IMR-90 (cell line): Measurements from ENCODE around the gene CAMK4. TPM values are rescaled to one million over a fixed set of nuclear protein-coding genes. Genes with fewer than 3 reads are reported as not detected.

Source experiments
- ATAC-seq: fragments of 200-7000 bp; cut with Tn5 transposase; 2 replicates; pipeline ENCODE4 v1.9.1; 2020; ENCODE audit warnings: low read depth, mild to moderate bottlenecking, moderate library complexity
- BruUV-seq: library from RNA; stranded (reverse); fragments of 400-500 nt; replicated peaks from 2 replicates; lab custom pipeline; 2021; lab: Mats Ljungman, UMichigan
- CTCF ChIA-PET: fragments of 300-600 bp; formaldehyde crosslinking; extraction: SDS; loops from one replicate; lab custom pipeline; 2021; ENCODE audit warnings: antibody characterized with exemption; lab: Yijun Ruan, JAX
- POLR2A ChIA-PET: fragments of 300-600 bp; sonication (Branson Sonifier 250); formaldehyde crosslinking; loops from one replicate; lab custom pipeline; 2022; ENCODE audit warnings: antibody characterized with exemption; ENCODE audit not compliant: unreplicated experiment; lab: Charles Lee
- DNase-seq: peaks from one replicate; pipeline ENCODE4 v3.0.0; 2013
- H2AFZ ChIP-seq: replicated peaks from 2 replicates; pipeline ENCODE3; 2013; ENCODE audit warnings: low read length, mild to moderate bottlenecking; ENCODE audit not compliant: poor library complexity
- H2AK5ac ChIP-seq: 2 replicates; pipeline ENCODE4 v1.6.1; 2013; ENCODE audit warnings: low read depth, low read length, inconsistent platforms
- H2AK9ac ChIP-seq: replicated peaks from 2 replicates; pipeline ENCODE3; 2013; ENCODE audit warnings: mild to moderate bottlenecking, low read depth, low read length, moderate library complexity; ENCODE audit not compliant: poor library complexity
- H2BK120ac ChIP-seq: 2 replicates; pipeline ENCODE4 v1.6.1; 2013; ENCODE audit warnings: low read depth, low read length, inconsistent platforms
- H2BK15ac ChIP-seq: 3 replicates; pipeline ENCODE4 v1.6.1; 2013; ENCODE audit warnings: low read depth, low read length, inconsistent platforms
- H2BK20ac ChIP-seq: 2 replicates; pipeline ENCODE4 v1.6.1; 2013; ENCODE audit warnings: low read depth, mild to moderate bottlenecking, inconsistent platforms, low read length, moderate library complexity
- H2BK5ac ChIP-seq: 2 replicates; pipeline ENCODE4 v1.6.1; 2013; ENCODE audit warnings: mild to moderate bottlenecking, low read depth, low read length, inconsistent platforms; ENCODE audit not compliant: poor library complexity, severe bottlenecking
- H3K14ac ChIP-seq: replicated peaks from 2 replicates; pipeline ENCODE4 v1.6.1; 2013; ENCODE audit warnings: low read depth, low read length, inconsistent platforms
- H3K18ac ChIP-seq: 2 replicates; pipeline ENCODE4 v1.6.1; 2013; ENCODE audit warnings: low read depth, low read length, control low read depth
- H3K23ac ChIP-seq: 2 replicates; pipeline ENCODE4 v1.6.1; 2013; ENCODE audit warnings: low read depth, low read length, inconsistent platforms
- H3K27ac ChIP-seq: 2 replicates; pipeline ENCODE4 v1.5.1; 2013; ENCODE audit warnings: mild to moderate bottlenecking, control low read depth, low read length; ENCODE audit not compliant: insufficient read depth
- H3K27me3 ChIP-seq: 2 replicates; pipeline ENCODE4 v1.6.1; 2013; ENCODE audit warnings: low read length; ENCODE audit not compliant: control insufficient read depth, insufficient read depth
- H3K36me3 ChIP-seq: 2 replicates; pipeline ENCODE4 v1.6.1; 2013; ENCODE audit warnings: low read length, mixed read lengths; ENCODE audit not compliant: control insufficient read depth, insufficient read depth
- H3K4ac ChIP-seq: 2 replicates; pipeline ENCODE4 v1.6.1; 2013; ENCODE audit warnings: low read depth, low read length, inconsistent platforms
- H3K4me1 ChIP-seq: 2 replicates; pipeline ENCODE4 v1.6.1; 2013; ENCODE audit warnings: low read length, mixed read lengths; ENCODE audit not compliant: control insufficient read depth, insufficient read depth
- H3K4me2 ChIP-seq: 2 replicates; pipeline ENCODE4 v1.6.1; 2013; ENCODE audit warnings: low read depth, mild to moderate bottlenecking, control low read depth, low read length, moderate library complexity
- H3K4me3 ChIP-seq: 2 replicates; pipeline ENCODE4 v1.5.1; 2013; ENCODE audit warnings: low read depth, mild to moderate bottlenecking, control low read depth, low read length, moderate library complexity; ENCODE audit not compliant: insufficient read depth
- H3K56ac ChIP-seq: 2 replicates; pipeline ENCODE4 v1.6.1; 2013; ENCODE audit warnings: low read length, inconsistent platforms; ENCODE audit not compliant: insufficient read depth; ENCODE audit errors: extremely low read depth
- H3K79me1 ChIP-seq, 2 experiments: 2 replicates each; pipeline ENCODE4 v1.6.1; 2013; ENCODE audit warnings: low read length in 2 of 2, inconsistent platforms in 1 of 2, low read depth in 1 of 2
- H3K9ac ChIP-seq: 2 replicates; pipeline ENCODE4 v1.6.1; 2013; ENCODE audit warnings: low read depth, low read length, control low read depth
- H3K9me1 ChIP-seq: 2 replicates; pipeline ENCODE4 v1.6.1; 2013; ENCODE audit warnings: low read length, inconsistent platforms; ENCODE audit not compliant: insufficient read depth
- H3K9me3 ChIP-seq: 2 replicates; pipeline ENCODE4 v1.6.1; 2013; ENCODE audit warnings: low read length; ENCODE audit not compliant: control insufficient read depth, insufficient read depth
- H4K20me1 ChIP-seq: 2 replicates; pipeline ENCODE4 v1.6.1; 2013; ENCODE audit warnings: low read length, inconsistent platforms; ENCODE audit not compliant: insufficient read depth
- H4K5ac ChIP-seq: 2 replicates; pipeline ENCODE4 v1.6.1; 2013; ENCODE audit warnings: mild to moderate bottlenecking, low read depth, low read length, control low read depth
- H4K8ac ChIP-seq, 2 experiments: 2 replicates each; pipeline ENCODE4 v1.6.1; 2013; ENCODE audit warnings: low read depth in 2 of 2, low read length in 2 of 2, control low read depth in 1 of 2, inconsistent platforms in 1 of 2
- H4K91ac ChIP-seq: 2 replicates; pipeline ENCODE4 v1.6.1; 2013; ENCODE audit warnings: low read depth, low read length, inconsistent platforms; ENCODE audit not compliant: insufficient read depth
- BHLHE40 ChIP-seq: fragments of 150-350 bp; IDR thresholded peaks from 2 replicates; pipeline ENCODE4 v1.6.1; 2016; ENCODE audit warnings: mild to moderate bottlenecking, low read depth, low read length
- CEBPB ChIP-seq: IDR thresholded peaks from 2 replicates; pipeline ENCODE4 v1.6.1; 2012; ENCODE audit warnings: low read depth, low read length, improper control_type of control experiment
- POLR2A ChIP-seq: IDR thresholded peaks from 2 replicates; pipeline ENCODE4 v1.6.1; 2012; ENCODE audit warnings: mild to moderate bottlenecking, low read depth, low read length
- RAD21 ChIP-seq: IDR thresholded peaks from 2 replicates; pipeline ENCODE4 v1.6.1; 2012; ENCODE audit warnings: low read length, improper control_type of control experiment
- RCOR1 ChIP-seq: IDR thresholded peaks from 2 replicates; pipeline ENCODE4 v1.6.1; 2012; ENCODE audit warnings: mild to moderate bottlenecking, low read length, improper control_type of control experiment; ENCODE audit not compliant: insufficient replicate concordance
- WGBS, 2 experiments: methylation state at CpG; one replicate each; pipeline versions ENCODE4 v1.1.5 to v1.1.7; 2013; ENCODE audit warnings: missing lambda C conversion rate in 2 of 2; ENCODE audit not compliant: insufficient read length in 1 of 2; ENCODE audit errors: extremely low coverage in 2 of 2; 5-methylcytosine and 5-hydroxymethylcytosine counted together
- dilution Hi-C: fragments of 300-500 bp; cut with HindIII; formaldehyde crosslinking; loops from one replicate; pipeline ENCODE4 v1.14.3; 2018; ENCODE audit warnings: low sequenced_read_pairs; ENCODE audit not compliant: unreplicated experiment
- in situ Hi-C: fragments of 300-500 bp; cut with MboI; formaldehyde crosslinking; loops from 3 replicates; pipeline ENCODE4 v1.14.3; 2019; ENCODE audit warnings: low sequenced_read_pairs, inconsistent platforms, mixed read lengths
- intact Hi-C: fragments of 100-400 bp; cut with micrococcal nuclease; formaldehyde crosslinking; loops from 2 replicates; pipeline ENCODE4 v1.10.0; 2022
- polyA plus RNA-seq, 3 experiments: library from polyadenylated mRNA; depleted of rRNA; stranded (reverse); fragments of >200 nt; gene quantifications; 2 replicates each; pipeline ENCODE4 v1.2.3, GENCODE V29; 2012; ENCODE audit warnings: low replicate concordance in 1 of 3
- total RNA-seq: library from RNA; depleted of rRNA; stranded (reverse); fragments of >200 nt; gene quantifications from 2 replicates; pipeline ENCODE4 v1.2.3, GENCODE V29; 2012

CAMK4 gene
- total and polyA plus RNA-seq, 2 of the 4 experiments (the other 2 are of a cell fraction), result 3.7 to 4.8 TPM

DNA sequence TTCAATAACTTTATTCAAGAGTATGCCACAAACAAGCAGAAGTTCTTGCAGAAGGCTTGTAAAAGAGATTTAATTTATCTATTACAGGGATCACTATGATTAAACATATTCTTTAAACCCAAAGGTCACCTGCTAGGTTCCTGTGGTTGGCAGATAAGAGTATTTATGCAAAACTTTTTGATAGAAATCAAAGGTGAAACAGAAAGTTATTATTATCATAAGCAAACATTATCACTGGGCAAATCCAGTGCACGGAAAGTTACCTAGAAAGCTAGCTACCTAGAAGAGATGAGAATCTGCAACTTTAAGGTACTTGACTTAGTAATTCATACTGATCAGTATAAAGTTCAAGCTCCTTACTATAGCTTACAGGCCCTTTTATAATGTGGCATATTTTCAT is 284.9 kb downstream of the CAMK4 start:
- no peak overlapping the region for H3K56ac ChIP-seq
- no peak overlapping the region for H2AK9ac ChIP-seq
- H2AK5ac ChIP-seq, result no peak overlapping the region
- no peak overlapping the region for H3K14ac ChIP-seq
- H3K79me1 ChIP-seq, result peaks cover 3 to 15% of the 10 kb centered on the region in 2 experiments; a peak in 3 of 4 replicates
- no peaks in the 10 kb centered on the region for H4K20me1 ChIP-seq
- H2BK120ac ChIP-seq, result no peak overlapping the region
- no peaks in the 10 kb centered on the region for H3K36me3 ChIP-seq
- no peaks in the 10 kb centered on the region for H3K9me1 ChIP-seq
- H3K4me3 ChIP-seq, result no peak overlapping the region
- dilution Hi-C loops, result no loop called here
- H3K27me3 ChIP-seq, result no peaks in the 10 kb centered on the region
- H3K23ac ChIP-seq, result no peak overlapping the region
- no peak overlapping the region for H2BK15ac ChIP-seq
- no peak overlapping the region for H2BK5ac ChIP-seq
- H3K4me2 ChIP-seq, result no peak overlapping the region
- no peak overlapping the region for H4K8ac ChIP-seq
- TF ChIP-seq RAD21 (no peak), POLR2A (no peak), RCOR1 (no peak), BHLHE40 (no peak), CEBPB (no peak)
- H3K18ac ChIP-seq, result no peak overlapping the region
- intact Hi-C loops, result no loop called here
- H3K4ac ChIP-seq, result no peak overlapping the region
- no peak overlapping the region for H4K91ac ChIP-seq
- H3K27ac ChIP-seq, result no peak overlapping the region
- H4K5ac ChIP-seq, result no peak overlapping the region
- no CpG with 5 or more reads among the region's 1 CpG for WGBS, 2 experiments
- in situ Hi-C loops, result no loop called here
- H3K4me1 ChIP-seq, result peaks cover 1% of the 10 kb centered on the region; the same call in 1 of the 2 replicates
- DNase-seq (no peak), ATAC-seq (no peak)
- BruUV-seq, result no TSS peak
- ChIA-PET POLR2A (no interaction called here), CTCF (interaction anchor here (1.0 kb wide), 1 partner anchor 22 kb away, joined by 3 read pairs; no protein-coding TSS in a partner anchor)
- no peak overlapping the region for H2BK20ac ChIP-seq
- H3K9ac ChIP-seq, result no peak overlapping the region
- H2AFZ ChIP-seq, result no peak overlapping the region
- no peaks in the 10 kb centered on the region for H3K9me3 ChIP-seq
